ENCODE measurements around the gene DTNB. TPM values are rescaled to one million over a fixed set of nuclear protein-coding genes. Genes with fewer than 3 reads are reported as not detected.

DTNB gene
- total and polyA plus RNA-seq, 9 donors: 8.0 to 24.9 (median 17.5) TPM

GRCh38 chr2:25470806-25471205 lies 202.6 kb downstream of the DTNB start:
- Histone ChIP-seq H3K4me3 (no peak overlapping the region), H3K36me3 (no peaks in the 10 kb centered on the region), H3K27ac (no peak overlapping the region), H3K4me1 (ENCODE audit: insufficient read depth) (no peaks in the 10 kb centered on the region), H3K27me3 (no peaks in the 10 kb centered on the region), H3K9me3 (peaks cover 0 to 4% of the 10 kb centered on the region in 2 donors)
- intact Hi-C loops (cut with DNase I): no loop called here
- no peak for DNase-seq
- TF ChIP-seq EP300 (IDR thresholded peaks at IDR 0.05) (no peak), POLR2A (IDR thresholded peaks at IDR 0.05) (no peak)
- TF ChIP-seq, protein P1, sequence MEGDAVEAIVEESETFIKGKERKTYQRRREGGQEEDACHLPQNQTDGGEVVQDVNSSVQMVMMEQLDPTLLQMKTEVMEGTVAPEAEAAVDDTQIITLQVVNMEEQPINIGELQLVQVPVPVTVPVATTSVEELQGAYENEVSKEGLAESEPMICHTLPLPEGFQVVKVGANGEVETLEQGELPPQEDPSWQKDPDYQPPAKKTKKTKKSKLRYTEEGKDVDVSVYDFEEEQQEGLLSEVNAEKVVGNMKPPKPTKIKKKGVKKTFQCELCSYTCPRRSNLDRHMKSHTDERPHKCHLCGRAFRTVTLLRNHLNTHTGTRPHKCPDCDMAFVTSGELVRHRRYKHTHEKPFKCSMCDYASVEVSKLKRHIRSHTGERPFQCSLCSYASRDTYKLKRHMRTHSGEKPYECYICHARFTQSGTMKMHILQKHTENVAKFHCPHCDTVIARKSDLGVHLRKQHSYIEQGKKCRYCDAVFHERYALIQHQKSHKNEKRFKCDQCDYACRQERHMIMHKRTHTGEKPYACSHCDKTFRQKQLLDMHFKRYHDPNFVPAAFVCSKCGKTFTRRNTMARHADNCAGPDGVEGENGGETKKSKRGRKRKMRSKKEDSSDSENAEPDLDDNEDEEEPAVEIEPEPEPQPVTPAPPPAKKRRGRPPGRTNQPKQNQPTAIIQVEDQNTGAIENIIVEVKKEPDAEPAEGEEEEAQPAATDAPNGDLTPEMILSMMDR (IDR thresholded peaks at IDR 0.05): no peak
- 91 to 97% (median 92%) methylated on average over 3 of the region's 3 CpGs for WGBS, 3 donors

DNA sequence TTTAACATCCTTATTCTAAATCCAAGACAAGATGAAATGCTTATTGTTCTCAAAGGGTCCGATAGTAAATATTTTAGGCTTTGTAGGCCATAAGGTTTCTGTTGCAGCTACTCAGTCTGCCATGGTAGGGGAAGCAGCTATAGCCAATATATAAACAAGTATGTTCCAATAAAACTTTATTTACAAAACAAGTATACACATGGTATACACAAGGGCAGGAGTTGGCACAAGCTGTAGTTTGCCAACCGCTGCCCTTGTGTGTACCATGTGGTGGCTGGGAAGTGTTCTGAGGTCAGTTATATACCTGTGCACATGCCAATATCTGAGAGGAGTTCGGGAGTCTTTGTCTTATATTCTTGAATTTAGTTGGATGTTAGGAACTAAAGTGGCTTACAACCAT lies 205.6 kb downstream of the DTNB start:
- H3K36me3 ChIP-seq: no peaks in the 10 kb centered on the region
- H3K9me3 ChIP-seq: no peaks in the 10 kb centered on the region
- no peak overlapping the region for H3K27ac ChIP-seq
- H3K4me3 ChIP-seq: no peak overlapping the region
- no peaks in the 10 kb centered on the region for H3K27me3 ChIP-seq
- no peaks in the 10 kb centered on the region for H3K4me1 ChIP-seq (ENCODE audit: insufficient read depth)
- intact Hi-C loops (cut with DNase I): no loop called here
- 94 to 96% (median 94%) methylated on average over 3 of the region's 3 CpGs for WGBS, 3 donors
- TF ChIP-seq, protein P1 (IDR thresholded peaks at IDR 0.05): no peak
- no peak for TF ChIP-seq EP300 (IDR thresholded peaks at IDR 0.05)
- no peak for TF ChIP-seq POLR2A (IDR thresholded peaks at IDR 0.05)
- DNase-seq: no peak

DNA sequence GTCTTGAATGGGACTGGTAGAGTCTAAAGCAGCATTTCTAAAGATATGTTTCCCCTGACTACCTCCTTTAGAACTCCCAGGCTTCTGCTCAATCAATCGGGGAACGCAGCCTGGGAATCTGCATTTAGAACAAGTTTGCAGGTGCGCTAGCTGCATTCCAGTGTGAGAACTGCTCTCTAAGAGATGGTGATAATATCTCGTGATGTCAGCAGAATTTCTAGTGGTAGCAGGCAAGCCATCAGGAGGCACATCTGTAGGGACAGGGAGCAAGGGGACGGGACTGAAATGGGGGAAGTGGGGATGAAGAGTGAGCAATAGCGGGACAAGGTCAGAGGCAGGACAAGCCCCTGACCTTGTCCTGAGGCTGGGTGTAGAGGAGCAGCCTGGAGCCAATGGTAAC lies 211.4 kb downstream of the DTNB start:
- Histone ChIP-seq H3K27me3 (no peaks in the 10 kb centered on the region), H3K36me3 (no peaks in the 10 kb centered on the region), H3K9me3 (no peaks in the 10 kb centered on the region), H3K27ac (no peak overlapping the region), H3K4me1 (ENCODE audit: insufficient read depth) (no peaks in the 10 kb centered on the region), H3K4me3 (no peak overlapping the region)
- TF ChIP-seq, protein P1 (IDR thresholded peaks at IDR 0.05): no peak
- TF ChIP-seq POLR2A (IDR thresholded peaks at IDR 0.05) (no peak), EP300 (IDR thresholded peaks at IDR 0.05) (no peak)
- intact Hi-C loops (cut with DNase I): no loop called here
- DNase-seq: no peak
- 95 to 97% (median 96%) methylated on average over 6 of the region's 6 CpGs for WGBS, 3 donors

DNA sequence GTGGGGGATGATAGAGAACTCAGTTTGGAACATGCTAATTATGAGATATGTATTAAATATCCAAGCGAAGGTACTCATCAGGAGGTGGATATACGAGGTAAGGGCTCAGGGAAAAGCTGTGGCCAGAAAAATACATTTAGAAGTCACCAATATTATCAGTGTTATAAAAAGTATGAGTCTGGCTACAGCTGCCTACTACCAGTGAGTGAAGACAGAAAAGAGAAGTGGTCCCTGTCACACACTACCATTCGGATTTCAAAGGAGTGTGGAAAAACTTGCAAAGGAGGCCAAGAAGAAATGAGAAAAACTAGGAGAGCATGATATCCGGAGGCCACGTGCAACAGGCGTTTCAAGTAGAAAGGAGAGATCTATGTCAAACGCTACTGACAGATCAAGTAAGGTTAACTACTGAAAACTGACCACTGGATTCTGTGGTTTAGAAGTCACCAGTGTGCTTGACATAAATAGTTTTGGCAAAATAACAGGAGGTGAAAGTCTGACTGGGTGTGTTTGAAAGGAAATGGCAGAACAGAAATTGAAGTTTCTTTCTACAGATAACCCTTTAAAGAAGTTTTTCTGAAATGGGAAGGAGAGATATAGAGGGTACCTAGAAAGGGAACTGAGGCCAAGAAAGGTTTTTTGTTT lies 213.0 kb downstream of the DTNB start:
- Histone ChIP-seq H3K27ac (no peak overlapping the region), H3K27me3 (no peaks in the 10 kb centered on the region), H3K9me3 (no peaks in the 10 kb centered on the region), H3K4me3 (no peak overlapping the region), H3K36me3 (no peaks in the 10 kb centered on the region), H3K4me1 (ENCODE audit: insufficient read depth) (no peaks in the 10 kb centered on the region)
- TF ChIP-seq POLR2A (IDR thresholded peaks at IDR 0.05): no peak
- TF ChIP-seq EP300 (IDR thresholded peaks at IDR 0.05): no peak
- TF ChIP-seq, protein P1 (IDR thresholded peaks at IDR 0.05): no peak
- WGBS, 3 donors: 90 to 92% (median 91%) methylated on average over 7 of the region's 7 CpGs
- DNase-seq: no peak
- intact Hi-C loops (cut with DNase I): no loop called here

Data from ovary (tissue), 9 donors.